H1 (cell line): ENCODE results near the gene LPP. TPM values are rescaled to one million over a fixed set of nuclear protein-coding genes. Genes with fewer than 3 reads are reported as not detected.

Experiments
- CTCF ChIA-PET: fragments of 300-600 bp; sonication (Branson Sonifier 250); formaldehyde crosslinking; loops from one replicate; lab custom pipeline; 2021; ENCODE audit not compliant: partially characterized antibody; lab: Charles Lee
- POLR2A ChIA-PET: fragments of 300-600 bp; sonication (Branson Sonifier 250); formaldehyde crosslinking; loops from one replicate; lab custom pipeline; 2021; ENCODE audit warnings: inconsistent platforms; ENCODE audit not compliant: partially characterized antibody; lab: Charles Lee
- DNase-seq, 2 experiments: peaks; one replicate each; pipeline versions ENCODE4 v3.0.0 to v3.0.0-alpha.2; 2010 to 2022; ENCODE audit warnings: low spot score in 2 of 2, low read depth in 1 of 2, mixed read lengths in 1 of 2
- FAIRE-seq: peaks from 2 replicates; lab custom pipeline; 2011; peaks lifted over from hg19 to GRCh38; lab: Jason Lieb, UNC
- H2AFZ ChIP-seq: 2 replicates; pipeline ENCODE4 v1.8.1; 2012; ENCODE audit warnings: low read length, inconsistent platforms
- H2AK5ac ChIP-seq: 2 replicates; pipeline ENCODE4 v1.6.1; 2013; ENCODE audit warnings: low read depth, low read length
- H2BK120ac ChIP-seq: replicated peaks from 2 replicates; pipeline ENCODE3; 2013; ENCODE audit warnings: low read depth, low read length, inconsistent platforms
- H2BK12ac ChIP-seq: 2 replicates; pipeline ENCODE4 v1.6.1; 2013; ENCODE audit warnings: low read depth, low read length
- H2BK15ac ChIP-seq: 2 replicates; pipeline ENCODE4 v1.6.1; 2013; ENCODE audit warnings: low read length
- H2BK20ac ChIP-seq: 2 replicates; pipeline ENCODE4 v1.6.1; 2013; ENCODE audit warnings: low read length
- H2BK5ac ChIP-seq: 2 replicates; pipeline ENCODE4 v1.6.1; 2013; ENCODE audit warnings: low read depth, low read length
- H3K14ac ChIP-seq: 2 replicates; pipeline ENCODE4 v1.6.1; 2013; ENCODE audit warnings: inconsistent platforms; ENCODE audit not compliant: insufficient read length
- H3K18ac ChIP-seq: 2 replicates; pipeline ENCODE4 v1.6.1; 2013; ENCODE audit warnings: low read length; ENCODE audit errors: extremely low read depth
- H3K23ac ChIP-seq: 2 replicates; pipeline ENCODE4 v1.6.1; 2013; ENCODE audit warnings: inconsistent platforms; ENCODE audit not compliant: insufficient read length
- H3K23me2 ChIP-seq: 2 replicates; pipeline ENCODE4 v1.6.1; 2013; ENCODE audit warnings: low read depth, low read length
- H3K27ac ChIP-seq: 2 replicates; pipeline ENCODE4 v1.6.1; 2011; ENCODE audit warnings: low read depth, low read length, inconsistent platforms
- H3K27me3 ChIP-seq, 4 experiments: replicated peaks in 1 of 4; 1 replicate in 1 of 4; 2 replicates in 3 of 4; pipeline versions ENCODE4 v1.6.1 to v1.8.1; 2011 to 2013; ENCODE audit warnings: low read length in 3 of 4, mild to moderate bottlenecking in 3 of 4, inconsistent platforms in 2 of 4, mixed read lengths in 2 of 4, moderate library complexity in 1 of 4; ENCODE audit not compliant: control insufficient read depth in 3 of 4, insufficient read depth in 3 of 4; ENCODE audit errors: extremely low read depth in 1 of 4
- H3K36me3 ChIP-seq, 4 experiments: 2 replicates each; pipeline versions ENCODE4 v1.6.1 to v1.8.1; 2011 to 2013; ENCODE audit warnings: mild to moderate bottlenecking in 4 of 4, low read length in 3 of 4, moderate library complexity in 2 of 4, control low read depth in 1 of 4, inconsistent platforms in 1 of 4; ENCODE audit not compliant: insufficient read depth in 4 of 4, control insufficient read depth in 2 of 4
- H3K4ac ChIP-seq: replicated peaks from 2 replicates; pipeline ENCODE3; 2013; ENCODE audit warnings: low read length, low read depth, mixed read lengths, inconsistent platforms; ENCODE audit not compliant: insufficient read length
- H3K4me1 ChIP-seq, 4 experiments: replicated peaks in 1 of 4; 1 replicate in 1 of 4; 2 replicates in 3 of 4; pipeline versions ENCODE4 v1.6.1 to v1.8.1; 2011 to 2013; ENCODE audit warnings: low read length in 3 of 4, inconsistent platforms in 2 of 4, mixed read lengths in 1 of 4; ENCODE audit not compliant: insufficient read depth in 4 of 4, control insufficient read depth in 3 of 4
- H3K4me2 ChIP-seq, 2 experiments: 2 replicates each; pipeline versions ENCODE4 v1.6.1 to v1.8.1; 2011 to 2013; ENCODE audit warnings: low read depth in 2 of 2, low read length in 2 of 2, control low read depth in 1 of 2, inconsistent platforms in 1 of 2, mild to moderate bottlenecking in 1 of 2; ENCODE audit not compliant: insufficient read depth in 1 of 2
- H3K4me3 ChIP-seq, 4 experiments: fragments of 200-600, 300-600 bp in 1 of 4; sonication (generic), shearing (Covaris generic), sonication (Bioruptor Twin) in 1 of 4; 2 replicates each; pipeline versions ENCODE4 v1.5.1 to v1.8.1; 2011 to 2016; ENCODE audit warnings: low read length in 4 of 4, low read depth in 3 of 4, control low read depth in 2 of 4, inconsistent platforms in 2 of 4, mild to moderate bottlenecking in 2 of 4, mixed read lengths in 1 of 4, moderate library complexity in 1 of 4; ENCODE audit not compliant: insufficient read depth in 2 of 4; ENCODE audit errors: extremely low read depth in 1 of 4
- H3K56ac ChIP-seq: replicated peaks from 2 replicates; pipeline ENCODE3; 2013; ENCODE audit warnings: low read depth, mild to moderate bottlenecking, mixed read lengths, low read length, inconsistent platforms; ENCODE audit not compliant: insufficient read length
- H3K79me1 ChIP-seq: 2 replicates; pipeline ENCODE4 v1.6.1; 2013; ENCODE audit warnings: low read depth, low read length, control low read depth
- H3K79me2 ChIP-seq, 2 experiments: 2 replicates each; pipeline versions ENCODE4 v1.6.1 to v1.8.1; 2012 to 2013; ENCODE audit warnings: low read length in 2 of 2, mild to moderate bottlenecking in 2 of 2, inconsistent platforms in 1 of 2; ENCODE audit not compliant: insufficient read depth in 2 of 2, control insufficient read depth in 1 of 2
- H3K9ac ChIP-seq, 4 experiments: replicated peaks in 1 of 4; 1 replicate in 1 of 4; 2 replicates in 3 of 4; pipeline versions ENCODE4 v1.6.1 to v1.8.1; 2011 to 2013; ENCODE audit warnings: low read depth in 3 of 4, low read length in 3 of 4, control low read depth in 2 of 4, mild to moderate bottlenecking in 2 of 4, moderate library complexity in 2 of 4, inconsistent platforms in 1 of 4; ENCODE audit errors: extremely low read depth in 1 of 4
- H3K9me3 ChIP-seq, 2 experiments: 2 replicates each; pipeline versions ENCODE4 v1.6.1 to v1.8.1; 2012 to 2013; ENCODE audit warnings: mild to moderate bottlenecking in 2 of 2, moderate library complexity in 2 of 2, control low read depth in 1 of 2, inconsistent platforms in 1 of 2, low read depth in 1 of 2, low read length in 1 of 2, mixed read lengths in 1 of 2; ENCODE audit not compliant: insufficient read depth in 2 of 2
- H4K20me1 ChIP-seq, 2 experiments: replicated peaks in 1 of 2; 2 replicates each; pipeline versions ENCODE3 to v1.8.1; 2011 to 2013; ENCODE audit warnings: inconsistent platforms in 2 of 2, low read length in 2 of 2, mild to moderate bottlenecking in 1 of 2; ENCODE audit not compliant: insufficient read depth in 2 of 2, control insufficient read depth in 1 of 2
- H4K5ac ChIP-seq: 2 replicates; pipeline ENCODE4 v1.6.1; 2013; ENCODE audit warnings: low read length, low read depth, mixed read lengths, inconsistent platforms; ENCODE audit not compliant: insufficient read length
- H4K8ac ChIP-seq: 2 replicates; pipeline ENCODE4 v1.8.0; 2013; ENCODE audit warnings: mild to moderate bottlenecking, moderate library complexity, low read length, inconsistent platforms; ENCODE audit not compliant: insufficient read depth; ENCODE audit errors: extremely low read depth
- H4K91ac ChIP-seq: replicated peaks from 2 replicates; pipeline ENCODE3; 2013; ENCODE audit warnings: low read length, mixed read lengths, inconsistent platforms; ENCODE audit not compliant: insufficient read length
- CHD7 ChIP-seq: fragments of 300-600 bp; sonication (generic); IDR thresholded peaks from 2 replicates; pipeline ENCODE4 v1.7.1; 2012; ENCODE audit warnings: low read length, moderate library complexity, mild to moderate bottlenecking, inconsistent platforms; ENCODE audit not compliant: insufficient replicate concordance
- polyA plus RNA-seq, 7 experiments: library from polyadenylated mRNA; depleted of rRNA in 3 of 7; stranded (reverse) in 5 of 7; unstranded in 2 of 7; fragments of >200 nt in 5 of 7; fragments of 200-250 nt in 2 of 7; gene quantifications; 1 replicate in 5 of 7; 2 replicates in 1 of 7; 4 replicates in 1 of 7; pipeline versions ENCODE4 v1.2.1 to v1.2.3, GENCODE V29; 2011 to 2013; ENCODE audit warnings: missing spikeins in 2 of 7, mixed read lengths in 2 of 7
- total RNA-seq: library from RNA; stranded (reverse); fragmentation: NEBNext Ultra II Directional; extraction: Animal tissue kit (Norgen Biotek cat#: 25700); gene quantifications from 2 replicates; pipeline ENCODE4 v1.2.1, GENCODE V29; 2021

Gene LPP
- total and polyA plus RNA-seq, 2 of the 8 experiments (the other 6 are each of a cell fraction or from before 2014, with no cell fraction given) = 10.0 to 53.3 TPM

- FAIRE-seq = no peak
Observed at GRCh38 chr3:188745031-188745430, 591.1 kb downstream of the LPP start.

More at GRCh38 chr3:188745031-188745430, 591.1 kb downstream of the LPP start:
- H3K14ac ChIP-seq = no peak overlapping the region
- no peak overlapping the region for H3K4ac ChIP-seq
- no peak overlapping the region for H2AK5ac ChIP-seq
- H2BK120ac ChIP-seq = no peak overlapping the region
- no peak overlapping the region for H2BK5ac ChIP-seq
- no peak overlapping the region for H2BK15ac ChIP-seq
- H3K27ac ChIP-seq = no peak overlapping the region
- no peak for TF ChIP-seq CHD7
- no peak overlapping the region for H4K91ac ChIP-seq
- no peaks in the 10 kb centered on the region for H3K79me1 ChIP-seq
- H3K4me2 ChIP-seq = no peak overlapping the region
- H3K23me2 ChIP-seq = no peaks in the 10 kb centered on the region
- H4K8ac ChIP-seq = no peak overlapping the region
- no peak overlapping the region for H2BK12ac ChIP-seq
- peaks cover 0 to 2% (median 0%) of the 10 kb centered on the region in 4 experiments; a peak in 1 of 7 replicates for H3K4me1 ChIP-seq
- no peaks in the 10 kb centered on the region for H4K20me1 ChIP-seq
- no peaks in the 10 kb centered on the region for H3K27me3 ChIP-seq
- H2BK20ac ChIP-seq = no peak overlapping the region
- H3K18ac ChIP-seq = no peak overlapping the region
- H4K5ac ChIP-seq = no peak overlapping the region
- H3K9ac ChIP-seq = no peak overlapping the region
- CTCF ChIA-PET = interaction anchor here (1.3 kb wide), 1 partner anchor 60 kb away, joined by 3 read pairs; no protein-coding TSS in a partner anchor
- POLR2A ChIA-PET = interaction anchor here (1.9 kb wide), 1 partner anchor 1000 kb away, joined by 6 read pairs; the partner anchor contains the start of gene BCL6
- no peak overlapping the region for H2AFZ ChIP-seq
- no peak overlapping the region for H3K4me3 ChIP-seq
- H3K56ac ChIP-seq = no peak overlapping the region
- DNase-seq = no peak
- H3K36me3 ChIP-seq = no peaks in the 10 kb centered on the region
- no peak overlapping the region for H3K23ac ChIP-seq
- no peaks in the 10 kb centered on the region for H3K9me3 ChIP-seq
- no peaks in the 10 kb centered on the region for H3K79me2 ChIP-seq
